ENCODE data around the gene RRAGC.

- no peak for TF ChIP-seq CTCF (IDR thresholded peaks at IDR 0.05)
- no peak for TF ChIP-seq POLR2AphosphoS5 (IDR thresholded peaks at IDR 0.05)
Observed at GRCh38 chr1:38827318-38827717, 32.3 kb downstream of the RRAGC start.

All from prostate gland (tissue), 2 donors.